Cerebellar nuclear complex (tissue), 1 donor: Measurements from ENCODE around the gene PCBD1.
"Not testable (repeated sequence)": the region's sequence is repeated elsewhere in the genome, so short reads cannot be mapped to it uniquely, and the experiment has no call there.

Experiments used
- DNase-seq, 2 experiments: peaks; one replicate each; lab custom pipeline; 2025; lab: John Stamatoyannopoulos, UW

PCBD1 gene

DNA sequence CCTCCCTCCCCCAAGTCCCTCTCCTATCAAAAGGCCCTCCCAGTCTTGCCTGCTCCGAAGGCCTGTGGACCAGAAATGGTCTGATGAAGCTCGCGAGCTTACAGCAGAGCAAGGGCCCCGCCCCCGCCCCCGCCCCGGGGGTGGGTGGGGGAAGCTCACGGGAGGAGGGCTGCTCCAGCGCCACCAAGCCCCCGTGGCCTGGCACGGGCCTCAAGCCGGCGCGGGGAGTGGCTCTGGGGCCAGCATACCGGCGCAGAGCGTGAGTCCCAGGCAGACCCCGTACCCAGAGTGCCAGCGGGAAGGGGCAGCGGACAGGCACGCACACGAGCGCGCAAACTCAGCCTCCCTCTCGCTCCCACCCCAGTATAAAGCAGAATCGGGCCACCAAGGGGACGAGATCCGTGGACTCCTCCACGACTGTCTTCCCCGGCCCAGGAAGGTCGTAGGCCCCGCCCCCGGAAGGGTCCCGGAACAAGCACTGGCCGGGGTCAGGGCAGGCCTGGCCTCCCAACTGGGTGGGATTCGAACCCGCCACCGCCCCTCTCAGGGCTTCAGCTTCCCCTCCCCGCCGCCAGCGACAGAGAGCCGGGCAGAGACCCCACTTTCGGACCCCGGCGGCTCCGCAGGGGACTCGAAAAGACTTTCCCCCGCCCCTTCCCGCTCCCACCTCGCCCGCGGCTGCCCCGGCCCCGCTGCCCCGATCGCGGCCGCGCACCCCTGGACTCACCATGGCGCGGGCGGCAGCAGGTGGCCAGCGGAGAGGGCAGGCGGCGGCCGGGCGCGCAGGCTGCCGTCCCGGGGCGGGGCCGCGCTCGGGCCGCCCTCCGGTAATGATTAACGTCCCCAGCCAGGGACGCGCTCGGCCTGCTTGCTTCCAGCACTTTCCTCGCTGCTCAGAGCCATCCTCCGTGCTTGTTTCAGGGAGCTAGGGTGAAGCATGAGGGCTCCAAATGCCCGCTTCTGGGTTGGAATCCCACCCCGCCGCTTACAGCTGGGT lies at the start of gene PCBD1:
Gene PCBD1, minus strand, starts transcription at position 762 of the 997 bp plus-strand sequence. Its CDS starts 32 bp downstream, at position 730.
- DNase-seq, result peak in 1 of 2 experiments; percentile 43

- no peak for DNase-seq
Observed at GRCh38 chr10:70937661-70938060, 49.3 kb upstream of the PCBD1 start.

DNA sequence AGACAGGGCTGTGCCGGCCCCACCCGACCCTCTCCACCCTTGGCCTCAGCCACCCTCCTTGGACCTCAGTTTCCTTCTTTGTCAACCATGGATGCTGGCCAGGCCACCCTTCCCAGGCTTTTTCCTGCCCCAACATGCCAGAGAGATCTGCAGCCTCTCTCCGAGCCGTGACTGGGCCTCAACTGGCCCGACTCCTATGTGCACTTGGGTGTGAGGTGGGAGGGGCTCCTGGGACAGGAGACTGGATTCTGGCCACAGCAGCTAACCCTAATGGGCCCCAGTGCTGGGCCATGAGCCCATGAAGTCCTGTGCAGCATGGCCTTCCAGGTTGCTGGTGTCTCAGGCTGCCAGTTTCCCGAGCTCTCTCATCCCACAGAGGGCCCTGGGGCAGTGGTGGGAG lies 47.7 kb upstream of the PCBD1 start:
- DNase-seq, result no peak

DNA sequence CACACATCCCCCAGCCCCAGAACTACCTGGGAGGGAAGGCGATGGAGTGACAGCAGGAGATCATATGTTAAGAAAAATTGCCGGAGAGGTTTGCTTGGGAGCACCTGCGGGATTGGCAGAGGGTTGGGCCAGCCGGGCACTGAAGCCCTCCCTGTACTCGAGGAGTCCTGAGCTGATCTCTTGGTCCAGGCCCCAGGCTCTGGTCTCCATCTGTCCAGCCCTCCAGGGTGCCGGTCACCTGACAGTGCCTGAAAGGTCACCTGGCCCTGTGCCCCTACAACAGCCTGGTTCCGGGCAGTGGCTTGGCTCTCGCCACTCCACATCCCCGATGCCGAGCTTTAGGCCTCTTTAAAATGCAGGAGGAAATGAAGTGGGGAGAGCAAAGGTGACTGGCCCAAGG lies 47.3 kb upstream of the PCBD1 start:
- peak in 1 of 2 experiments; percentile 51 for DNase-seq

GRCh38 chr10:70935125-70935625 lies 46.8 kb upstream of the PCBD1 start:
- DNase-seq, result no peak

GRCh38 chr10:70934701-70935100 lies 46.3 kb upstream of the PCBD1 start:
- DNase-seq, result no peak

DNA sequence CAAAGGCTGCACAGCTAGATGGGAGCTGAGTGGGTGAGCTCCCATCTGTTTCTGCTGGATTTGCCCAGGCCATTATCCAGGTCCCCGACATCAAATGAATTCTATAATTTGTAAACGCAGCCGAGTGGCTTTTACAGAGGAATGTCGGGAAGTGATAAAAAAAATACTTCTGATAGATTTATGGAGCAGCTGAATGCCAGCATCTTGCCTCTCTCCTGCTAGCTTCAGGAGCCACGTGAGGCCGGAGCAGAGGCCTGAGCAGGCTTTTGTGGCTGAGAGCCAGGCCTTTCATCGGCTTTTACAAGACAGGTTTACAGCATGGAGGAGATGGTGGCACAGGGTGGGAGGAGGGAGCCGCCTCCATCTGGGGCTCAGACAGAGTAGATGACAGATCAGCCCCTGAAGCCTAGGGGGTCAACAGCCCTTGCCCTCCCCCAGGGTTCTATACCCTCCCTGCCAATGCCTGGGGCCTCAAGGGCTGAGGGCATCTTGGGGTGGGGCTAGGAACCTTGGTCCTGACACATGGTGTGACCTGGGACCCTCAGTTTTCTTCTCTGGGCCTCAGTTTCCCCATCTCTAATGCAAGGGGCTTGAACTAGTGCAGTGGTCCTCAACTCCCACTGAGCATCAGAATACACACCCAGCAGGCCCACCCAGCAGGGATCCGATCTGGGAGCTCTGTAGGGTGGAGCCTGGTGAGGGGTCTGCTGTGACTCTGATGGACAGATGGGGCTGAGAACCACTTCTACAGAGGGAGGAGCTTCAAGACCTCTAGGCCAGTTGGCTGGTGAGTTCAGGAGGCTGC lies 44.2 kb upstream of the PCBD1 start:
- peak in 1 of 2 experiments; percentile 27 for DNase-seq

GRCh38 chr10:70931168-70931815 lies 42.9 kb upstream of the PCBD1 start:
- no peak for DNase-seq

DNA sequence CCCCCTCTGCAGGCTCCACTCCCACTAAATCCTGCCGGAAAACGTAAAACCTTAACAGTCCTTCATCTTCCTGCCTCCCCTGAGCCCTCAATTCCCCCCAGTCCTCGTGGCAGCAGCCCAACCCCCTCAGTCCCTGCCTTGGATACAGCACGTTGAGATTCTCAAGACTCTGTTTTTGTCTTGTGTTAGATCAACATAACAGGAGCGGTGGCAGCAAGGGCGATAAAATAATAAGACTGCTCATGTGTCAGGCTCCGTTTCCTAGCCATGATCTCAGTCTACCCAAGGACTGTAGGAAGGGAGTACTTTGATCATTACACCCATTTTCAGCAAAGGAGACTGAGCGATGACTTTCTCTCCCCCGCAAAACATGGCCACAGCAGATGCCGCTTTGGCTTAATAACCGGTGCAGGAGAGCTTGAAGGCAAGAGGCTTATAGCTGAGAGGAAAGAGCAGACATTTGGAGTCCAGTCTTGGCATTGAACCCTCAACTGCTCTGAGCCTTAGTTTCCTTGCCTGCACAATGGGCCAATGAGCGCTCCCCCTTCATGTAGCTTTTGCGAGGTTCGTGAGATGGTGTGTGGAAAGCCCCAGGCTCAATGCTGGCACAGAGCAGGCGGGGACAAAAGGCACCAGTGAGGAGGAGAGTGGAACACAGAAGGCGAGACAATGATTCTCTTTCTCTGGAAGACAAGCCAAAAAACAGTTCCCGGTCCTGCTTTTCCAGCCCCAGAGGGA lies 42.1 kb upstream of the PCBD1 start:
- no peak for DNase-seq

- no peak for DNase-seq
Observed at GRCh38 chr10:70928140-70928539, 39.8 kb upstream of the PCBD1 start.

- no peak for DNase-seq
Observed at GRCh38 chr10:70927189-70927943, 39.0 kb upstream of the PCBD1 start.

- DNase-seq, result peak in 1 of 2 experiments; percentile 52
Observed at GRCh38 chr10:70926226-70927000, 38.0 kb upstream of the PCBD1 start.

DNA sequence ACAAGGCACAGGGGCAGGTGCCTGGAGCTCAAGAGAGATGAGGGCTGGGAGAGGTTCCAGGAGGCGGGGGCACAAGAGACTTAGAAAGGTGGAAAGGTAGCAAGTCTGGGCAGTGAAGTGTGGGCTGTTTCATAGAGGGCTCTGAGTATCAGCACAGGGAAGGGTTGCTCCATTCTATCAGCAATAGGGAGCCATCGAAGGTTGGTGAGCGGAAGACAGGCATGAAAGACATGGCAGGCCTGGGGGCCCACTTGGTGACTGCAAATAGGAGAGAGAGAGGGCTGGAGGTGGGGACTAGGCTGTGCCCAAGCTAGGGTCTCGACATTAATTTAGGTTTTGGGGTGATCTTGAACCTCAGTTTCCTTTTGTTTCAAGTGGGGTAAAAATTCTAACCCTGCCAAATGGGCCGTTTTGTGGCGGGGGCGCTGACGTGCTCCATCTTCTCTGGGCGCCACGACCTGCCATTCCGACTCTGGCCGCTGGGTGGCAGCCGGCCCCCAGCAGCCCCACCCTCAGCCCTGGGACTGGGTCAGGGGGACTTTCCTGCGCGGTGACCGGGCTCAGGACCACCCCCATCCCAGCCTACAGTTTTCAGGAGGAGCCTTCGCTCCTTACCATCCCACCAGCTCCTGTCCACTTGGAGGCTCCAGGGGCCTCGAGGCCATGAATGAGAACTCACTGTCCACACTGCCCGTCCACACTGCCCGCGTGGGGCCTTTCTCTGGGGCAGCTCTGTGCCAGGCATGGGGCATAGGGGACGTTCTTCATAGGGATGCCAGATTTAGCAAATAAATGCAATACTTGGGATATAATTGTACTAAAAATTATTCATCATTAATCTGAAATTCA lies 37.2 kb upstream of the PCBD1 start:
- DNase-seq, result no peak

GRCh38 chr10:70923696-70924095 lies 35.3 kb upstream of the PCBD1 start:
- no peak for DNase-seq

GRCh38 chr10:70921285-70921684 lies 32.9 kb upstream of the PCBD1 start:
- no peak for DNase-seq

DNA sequence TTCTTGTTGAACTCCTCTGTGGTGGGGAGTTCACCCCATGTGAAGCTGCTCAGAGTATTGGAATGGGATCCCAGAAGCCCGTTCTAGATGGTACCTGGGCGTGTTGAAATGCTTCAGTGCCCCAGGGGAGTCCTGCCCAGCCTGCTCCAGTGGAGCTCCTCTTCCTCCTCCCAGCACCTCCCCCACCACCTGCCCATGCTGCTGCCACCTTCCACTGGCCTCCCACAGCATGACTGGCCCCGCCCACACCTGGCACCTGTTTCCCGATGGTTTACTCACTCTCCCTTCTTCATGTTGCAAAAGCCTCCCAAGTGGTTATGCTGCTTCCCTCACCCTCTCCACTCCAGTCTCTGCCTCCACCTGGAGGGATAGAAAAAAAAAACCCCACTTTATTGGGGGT lies 32.2 kb upstream of the PCBD1 start:
- no peak for DNase-seq

DNA sequence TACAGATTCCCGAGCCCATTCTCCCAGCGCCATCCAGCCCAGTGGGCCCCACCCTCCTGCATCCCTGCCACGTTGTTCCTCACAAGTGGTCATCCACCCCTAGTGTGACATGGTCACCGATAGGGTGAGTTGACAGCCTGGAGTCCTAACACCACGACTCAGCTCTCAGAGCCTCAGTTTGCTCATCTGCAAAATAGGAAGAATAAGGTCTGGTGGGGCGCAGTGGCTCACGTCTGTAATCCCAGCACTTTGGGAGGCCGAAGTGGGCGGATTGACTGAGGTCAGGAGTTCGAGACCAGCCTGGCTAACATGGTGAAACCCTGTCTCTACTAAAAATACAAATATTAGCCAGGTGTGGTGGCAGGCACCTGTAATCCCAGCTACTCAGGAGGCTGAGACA lies 31.5 kb upstream of the PCBD1 start:
- DNase-seq, result not testable (repeated sequence)

DNA sequence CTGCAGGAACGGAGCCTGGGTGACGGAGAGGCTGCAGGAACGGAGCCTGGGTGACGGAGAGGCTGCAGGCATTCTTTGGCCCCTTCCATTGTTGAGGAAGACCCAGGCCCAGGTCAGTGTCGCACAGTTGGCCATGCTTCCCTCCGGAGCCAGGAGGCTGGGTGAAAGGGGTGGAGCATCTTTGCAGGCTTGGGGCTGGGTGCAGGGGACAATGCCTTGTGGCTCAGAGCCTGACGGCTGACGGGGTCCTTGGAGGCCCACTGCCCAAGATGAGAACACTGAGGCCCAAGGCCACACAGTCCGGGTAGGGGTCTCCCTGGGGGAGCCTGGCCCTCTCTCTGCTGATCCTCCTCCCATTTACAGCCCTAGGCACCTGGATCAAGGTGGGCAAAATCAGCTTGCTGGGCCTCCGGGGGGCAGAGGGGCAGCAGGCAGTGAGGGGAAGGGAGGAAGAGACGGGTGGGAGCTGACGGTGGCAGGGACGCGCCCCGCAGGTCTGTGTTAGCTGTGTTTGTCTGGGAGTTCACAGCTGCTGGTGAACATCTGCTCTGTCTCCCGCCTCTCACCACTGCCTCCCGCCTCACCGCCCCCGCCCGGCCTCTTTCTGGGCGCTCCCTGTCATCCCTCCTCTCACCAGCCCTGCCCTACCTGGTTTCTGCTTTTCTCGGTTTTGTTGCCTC lies 30.6 kb upstream of the PCBD1 start:
- no peak for DNase-seq
